ENCODE results near the gene MRI1. TPM values are rescaled to one million over a fixed set of nuclear protein-coding genes. Genes with fewer than 3 reads are reported as not detected.

MRI1 gene
- total RNA-seq, 4 donors from 2014 or later: 51.5 to 122 (median 69.6) TPM

- Histone ChIP-seq H3K4me1 (peaks cover 40% of the 10 kb centered on the region), H3K4me3 (peak overlapping the region; percentile 87), H3K27me3 (no peaks in the 10 kb centered on the region), H3K9me3 (no peaks in the 10 kb centered on the region), H3K27ac (peak overlapping the region; percentile 83), H3K36me3 (no peaks in the 10 kb centered on the region)
- DNase-seq (ENCODE audit: low spot score in 2 of 2): peak; percentile 88 to 89
- TF ChIP-seq CTCF (IDR thresholded peaks at IDR 0.05): no peak
- no peak for TF ChIP-seq POLR2A (IDR thresholded peaks at IDR 0.05)
- TF ChIP-seq EP300 (IDR thresholded peaks at IDR 0.05): no peak
- no peak for TF ChIP-seq POLR2AphosphoS5 (IDR thresholded peaks at IDR 0.05)
- WGBS: 15% methylated on average over 9 of the region's 12 CpGs
Measured at GRCh38 chr19:13796301-13797057, 32.2 kb downstream of the MRI1 start.

- TF ChIP-seq EP300 (IDR thresholded peaks at IDR 0.05) (no peak), POLR2AphosphoS5 (IDR thresholded peaks at IDR 0.05) (no peak), CTCF (IDR thresholded peaks at IDR 0.05) (no peak), POLR2A (IDR thresholded peaks at IDR 0.05) (no peak)
- Histone ChIP-seq H3K9me3 (no peaks in the 10 kb centered on the region), H3K4me3 (peak overlapping the region; percentile 87), H3K27ac (peak overlapping the region; percentile 72), H3K4me1 (peaks cover 38% of the 10 kb centered on the region), H3K36me3 (no peaks in the 10 kb centered on the region), H3K27me3 (no peaks in the 10 kb centered on the region)
- DNase-seq (ENCODE audit: low spot score in 2 of 2): no peak
- 55% methylated on average over 4 of the region's 4 CpGs for WGBS
Measured at GRCh38 chr19:13797058-13797440, 32.7 kb downstream of the MRI1 start.

GRCh38 chr19:13797870-13798269 lies 33.5 kb downstream of the MRI1 start:
- DNase-seq (ENCODE audit: low spot score in 2 of 2): no peak
- no peak overlapping the region for H3K4me3 ChIP-seq
- H3K27me3 ChIP-seq: no peaks in the 10 kb centered on the region
- H3K4me1 ChIP-seq: peaks cover 38% of the 10 kb centered on the region
- WGBS: 33% methylated on average over 7 of the region's 7 CpGs
- peak overlapping the region; percentile 72 for H3K27ac ChIP-seq
- H3K9me3 ChIP-seq: no peaks in the 10 kb centered on the region
- H3K36me3 ChIP-seq: no peaks in the 10 kb centered on the region
- TF ChIP-seq POLR2A (IDR thresholded peaks at IDR 0.05) (no peak), CTCF (IDR thresholded peaks at IDR 0.05) (no peak), EP300 (IDR thresholded peaks at IDR 0.05) (no peak), POLR2AphosphoS5 (IDR thresholded peaks at IDR 0.05) (no peak)

- DNase-seq (ENCODE audit: low spot score in 2 of 2): no peak
- H3K27me3 ChIP-seq: no peaks in the 10 kb centered on the region
- no peaks in the 10 kb centered on the region for H3K36me3 ChIP-seq
- TF ChIP-seq EP300 (IDR thresholded peaks at IDR 0.05) (no peak), POLR2AphosphoS5 (IDR thresholded peaks at IDR 0.05) (no peak), CTCF (IDR thresholded peaks at IDR 0.05) (no peak), POLR2A (IDR thresholded peaks at IDR 0.05) (no peak)
- no peaks in the 10 kb centered on the region for H3K9me3 ChIP-seq
- H3K4me3 ChIP-seq: no peak overlapping the region
- H3K4me1 ChIP-seq: peaks cover 26% of the 10 kb centered on the region
- H3K27ac ChIP-seq: no peak overlapping the region
- WGBS: 95% methylated on average over 13 of the region's 22 CpGs
Measured at GRCh38 chr19:13799669-13800068, 35.3 kb downstream of the MRI1 start.

- H3K27ac ChIP-seq: no peak overlapping the region
- H3K4me1 ChIP-seq: peaks cover under 1% of the 10 kb centered on the region
- peaks cover 8% of the 10 kb centered on the region for H3K36me3 ChIP-seq
- DNase-seq (ENCODE audit: low spot score in 2 of 2): no peak
- whole genome bisulfite sequencing: 53% methylated on average over 4 of the region's 9 CpGs
- no peaks in the 10 kb centered on the region for H3K27me3 ChIP-seq
- TF ChIP-seq POLR2AphosphoS5 (IDR thresholded peaks at IDR 0.05) (no peak), POLR2A (IDR thresholded peaks at IDR 0.05) (no peak), CTCF (IDR thresholded peaks at IDR 0.05) (no peak), EP300 (IDR thresholded peaks at IDR 0.05) (no peak)
- no peak overlapping the region for H3K4me3 ChIP-seq
- H3K9me3 ChIP-seq: no peaks in the 10 kb centered on the region
Measured at GRCh38 chr19:13803038-13803437, 38.7 kb downstream of the MRI1 start.

Measured in suprapubic skin (tissue), 4 donors.